ENCODE data around the gene SYNPO.

Gene SYNPO

GRCh38 chr5:150676578-150676977, 36.1 kb downstream of the SYNPO start:
- Histone ChIP-seq H3K27me3 (ENCODE audit: insufficient read depth, low read depth) (no peaks in the 10 kb centered on the region), H3K4me3 (IDR thresholded peaks at IDR 0.05; ENCODE audit: insufficient read depth, low read depth, low read length) (no peak overlapping the region), H3K9ac (no peak overlapping the region), H3K27ac (no peak overlapping the region), H3K79me2 (ENCODE audit: insufficient read depth, low read depth) (no peaks in the 10 kb centered on the region), H3K36me3 (ENCODE audit: insufficient read depth) (no peaks in the 10 kb centered on the region), H4K20me1 (ENCODE audit: insufficient read depth) (no peaks in the 10 kb centered on the region), H2AFZ (ENCODE audit: low read depth) (no peak overlapping the region), H3K4me1 (ENCODE audit: low read depth, poor library complexity, severe bottlenecking) (no peaks in the 10 kb centered on the region), H3K4me2 (no peak overlapping the region)
- TF ChIP-seq, protein P1, sequence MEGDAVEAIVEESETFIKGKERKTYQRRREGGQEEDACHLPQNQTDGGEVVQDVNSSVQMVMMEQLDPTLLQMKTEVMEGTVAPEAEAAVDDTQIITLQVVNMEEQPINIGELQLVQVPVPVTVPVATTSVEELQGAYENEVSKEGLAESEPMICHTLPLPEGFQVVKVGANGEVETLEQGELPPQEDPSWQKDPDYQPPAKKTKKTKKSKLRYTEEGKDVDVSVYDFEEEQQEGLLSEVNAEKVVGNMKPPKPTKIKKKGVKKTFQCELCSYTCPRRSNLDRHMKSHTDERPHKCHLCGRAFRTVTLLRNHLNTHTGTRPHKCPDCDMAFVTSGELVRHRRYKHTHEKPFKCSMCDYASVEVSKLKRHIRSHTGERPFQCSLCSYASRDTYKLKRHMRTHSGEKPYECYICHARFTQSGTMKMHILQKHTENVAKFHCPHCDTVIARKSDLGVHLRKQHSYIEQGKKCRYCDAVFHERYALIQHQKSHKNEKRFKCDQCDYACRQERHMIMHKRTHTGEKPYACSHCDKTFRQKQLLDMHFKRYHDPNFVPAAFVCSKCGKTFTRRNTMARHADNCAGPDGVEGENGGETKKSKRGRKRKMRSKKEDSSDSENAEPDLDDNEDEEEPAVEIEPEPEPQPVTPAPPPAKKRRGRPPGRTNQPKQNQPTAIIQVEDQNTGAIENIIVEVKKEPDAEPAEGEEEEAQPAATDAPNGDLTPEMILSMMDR (conservative IDR thresholded peaks at IDR 0.05; ENCODE audit: low read depth, low read length), result no peak

DNA sequence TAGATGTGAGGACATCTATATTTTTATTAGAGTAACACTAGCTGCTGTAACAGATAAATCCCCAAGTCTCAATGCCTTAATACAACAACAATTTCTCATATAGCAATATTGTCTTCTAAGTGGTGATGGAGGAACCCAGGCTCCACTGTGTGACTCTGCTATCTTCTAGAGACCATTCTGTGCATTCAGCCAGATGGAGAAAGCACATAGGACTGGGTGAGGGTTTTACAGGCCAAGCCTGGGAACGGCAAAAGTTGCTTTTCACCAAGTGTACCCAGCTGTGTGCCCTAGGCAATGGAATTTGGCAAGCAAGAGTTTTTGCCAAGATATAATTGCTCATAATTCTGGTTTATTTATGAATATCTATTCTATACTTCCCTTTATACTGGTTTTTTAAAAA, 48.7 kb downstream of the SYNPO start:
- Histone ChIP-seq H3K9ac (no peak overlapping the region), H3K79me2 (ENCODE audit: insufficient read depth, low read depth) (no peaks in the 10 kb centered on the region), H4K20me1 (ENCODE audit: insufficient read depth) (no peaks in the 10 kb centered on the region), H3K27me3 (ENCODE audit: insufficient read depth, low read depth) (no peaks in the 10 kb centered on the region), H3K4me2 (no peak overlapping the region), H2AFZ (ENCODE audit: low read depth) (no peak overlapping the region), H3K27ac (no peak overlapping the region), H3K4me1 (ENCODE audit: low read depth, poor library complexity, severe bottlenecking) (no peaks in the 10 kb centered on the region), H3K4me3 (IDR thresholded peaks at IDR 0.05; ENCODE audit: insufficient read depth, low read depth, low read length) (no peak overlapping the region), H3K36me3 (ENCODE audit: insufficient read depth) (no peaks in the 10 kb centered on the region)
- TF ChIP-seq, protein P1 (conservative IDR thresholded peaks at IDR 0.05; ENCODE audit: low read depth, low read length), result no peak

DNA sequence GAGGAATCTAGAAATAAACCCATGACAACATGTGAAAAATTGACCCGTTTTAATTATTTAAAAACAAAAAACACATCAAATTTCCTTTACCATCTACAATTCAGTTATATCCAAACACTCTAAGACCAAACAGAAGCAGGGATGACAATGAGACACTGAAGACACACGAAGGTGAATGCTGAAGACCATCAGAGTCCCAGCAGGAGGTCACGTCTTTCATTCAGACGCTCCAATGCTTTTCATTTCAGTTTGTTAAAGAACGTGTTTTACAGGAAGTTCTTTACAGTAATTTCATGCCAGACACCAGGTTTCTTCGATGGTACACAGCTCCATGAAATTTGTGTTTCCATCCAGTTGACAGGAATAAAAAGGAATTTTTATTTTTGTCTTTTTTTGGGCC, 50.3 kb downstream of the SYNPO start:
- H3K4me1 ChIP-seq (ENCODE audit: low read depth, poor library complexity, severe bottlenecking), result no peaks in the 10 kb centered on the region
- H2AFZ ChIP-seq (ENCODE audit: low read depth), result no peak overlapping the region
- TF ChIP-seq, protein P1 (conservative IDR thresholded peaks at IDR 0.05; ENCODE audit: low read depth, low read length), result no peak
- H3K4me3 ChIP-seq (IDR thresholded peaks at IDR 0.05; ENCODE audit: insufficient read depth, low read depth, low read length), result no peak overlapping the region
- H3K9ac ChIP-seq, result no peak overlapping the region
- no peaks in the 10 kb centered on the region for H4K20me1 ChIP-seq (ENCODE audit: insufficient read depth)
- no peak overlapping the region for H3K27ac ChIP-seq
- H3K27me3 ChIP-seq (ENCODE audit: insufficient read depth, low read depth), result no peaks in the 10 kb centered on the region
- H3K4me2 ChIP-seq, result no peak overlapping the region
- no peaks in the 10 kb centered on the region for H3K36me3 ChIP-seq (ENCODE audit: insufficient read depth)
- H3K79me2 ChIP-seq (ENCODE audit: insufficient read depth, low read depth), result no peaks in the 10 kb centered on the region

- Histone ChIP-seq H3K27me3 (ENCODE audit: insufficient read depth, low read depth) (no peaks in the 10 kb centered on the region), H3K27ac (no peak overlapping the region), H2AFZ (ENCODE audit: low read depth) (no peak overlapping the region), H3K9ac (no peak overlapping the region), H3K79me2 (ENCODE audit: insufficient read depth, low read depth) (no peaks in the 10 kb centered on the region), H3K4me1 (ENCODE audit: low read depth, poor library complexity, severe bottlenecking) (no peaks in the 10 kb centered on the region), H3K36me3 (ENCODE audit: insufficient read depth) (no peaks in the 10 kb centered on the region), H3K4me3 (IDR thresholded peaks at IDR 0.05; ENCODE audit: insufficient read depth, low read depth, low read length) (no peak overlapping the region), H4K20me1 (ENCODE audit: insufficient read depth) (no peaks in the 10 kb centered on the region), H3K4me2 (no peak overlapping the region)
- TF ChIP-seq, protein P1 (conservative IDR thresholded peaks at IDR 0.05; ENCODE audit: low read depth, low read length), result no peak
Observed at GRCh38 chr5:150692276-150692675, 51.8 kb downstream of the SYNPO start.

Measured in KMS-11 (cell line).